ENCODE results near the gene SMIM8.
"Not testable (repeated sequence)": the region's sequence is repeated elsewhere in the genome, so short reads cannot be mapped to it uniquely, and the experiment has no call there.

Gene SMIM8

GRCh38 chr6:87322304-87323212 lies at the start of gene SMIM8:
SMIM8 (plus strand) TSS chr6:87322588; CDS start chr6:87337032, 14,444 bp downstream.
- peak; percentile 49 for DNase-seq

- DNase-seq: no peak
These were observed 47.6 kb upstream of the SMIM8 start for GRCh38 chr6:87274660-87275274.

- no peak for DNase-seq
These were observed 45.8 kb upstream of the SMIM8 start for GRCh38 chr6:87276624-87277023.

DNA sequence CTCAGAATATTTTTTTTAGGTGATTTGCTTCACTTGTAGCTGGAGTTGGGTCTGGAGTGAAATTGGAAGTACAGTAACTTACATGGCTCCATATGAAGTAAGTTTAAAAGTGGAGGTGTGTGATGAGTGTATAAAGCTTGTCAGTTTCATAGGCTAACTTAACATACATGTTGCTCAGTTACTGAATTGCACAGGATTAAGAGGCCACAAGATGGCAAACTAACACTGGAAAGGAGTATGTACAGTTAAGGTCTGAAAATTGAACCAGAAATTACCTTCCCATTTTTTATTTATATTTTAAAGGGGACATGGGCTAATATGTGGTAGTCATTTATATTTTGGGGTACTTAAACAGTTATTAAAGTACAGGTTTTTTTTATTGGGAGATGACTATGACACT lies 45.3 kb upstream of the SMIM8 start:
- DNase-seq: peak; percentile 26

DNA sequence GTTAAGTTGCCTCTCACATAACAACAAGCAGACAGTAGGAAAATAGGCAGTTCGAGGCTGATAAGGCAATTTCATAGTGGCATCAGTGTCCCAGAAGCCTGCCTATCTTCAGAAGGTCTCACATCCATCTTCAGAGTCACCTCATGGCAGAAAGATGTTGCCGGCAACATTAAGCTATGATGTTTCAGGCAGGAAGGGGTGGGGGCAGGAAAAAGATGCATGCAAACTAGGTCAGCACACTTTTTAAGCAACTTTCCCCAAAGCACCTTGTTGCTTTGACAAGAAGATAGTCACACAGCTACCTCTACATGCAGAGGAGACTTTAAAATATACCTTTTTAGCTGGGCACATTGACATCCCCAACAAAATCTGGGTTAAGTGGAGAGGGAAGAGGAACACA lies 43.2 kb upstream of the SMIM8 start:
- DNase-seq: no peak

- no peak for DNase-seq
These were observed 41.0 kb upstream of the SMIM8 start for GRCh38 chr6:87281426-87281825.

DNA sequence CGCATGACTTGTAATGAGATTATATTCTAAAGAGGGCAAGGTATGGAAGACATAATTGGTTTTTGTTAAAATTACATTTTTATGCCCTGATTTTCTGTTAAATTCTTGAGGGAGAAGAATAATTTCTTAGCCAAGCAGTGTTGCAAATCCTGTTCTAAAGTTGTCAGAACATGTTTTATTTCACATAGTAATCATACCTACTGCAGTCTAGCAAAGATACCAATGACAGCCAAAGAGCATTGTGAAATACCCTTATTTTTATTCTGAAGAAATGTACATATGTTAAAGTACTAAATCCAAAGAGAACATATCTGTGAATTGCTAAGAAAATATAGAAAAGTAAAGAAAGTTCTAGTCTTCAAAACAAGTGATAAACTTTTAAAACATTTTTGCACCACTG lies 39.6 kb upstream of the SMIM8 start:
- no peak for DNase-seq

- DNase-seq: no peak
These were observed 38.9 kb upstream of the SMIM8 start for GRCh38 chr6:87283461-87283860.

DNA sequence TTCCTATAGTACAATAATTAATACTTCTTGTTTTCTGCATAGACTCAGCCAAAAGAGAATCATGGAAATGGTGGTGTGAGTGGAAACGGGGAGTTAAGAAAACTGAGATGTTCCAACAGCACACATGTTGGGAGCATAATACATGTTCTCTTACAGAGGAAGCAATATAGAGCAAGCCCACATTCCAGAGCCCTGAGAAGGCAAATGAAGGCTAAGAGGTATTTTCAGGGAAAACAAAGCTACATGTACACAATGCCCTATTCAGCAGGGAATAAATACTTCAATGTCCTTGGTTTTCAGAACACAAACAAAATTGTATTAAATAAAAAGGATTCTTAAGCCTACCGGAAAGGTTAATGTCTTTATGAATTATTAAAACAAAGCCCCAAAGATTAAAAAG lies 35.1 kb upstream of the SMIM8 start:
- DNase-seq: no peak

- DNase-seq: no peak
These were observed 32.8 kb upstream of the SMIM8 start for GRCh38 chr6:87289571-87289970.

DNA sequence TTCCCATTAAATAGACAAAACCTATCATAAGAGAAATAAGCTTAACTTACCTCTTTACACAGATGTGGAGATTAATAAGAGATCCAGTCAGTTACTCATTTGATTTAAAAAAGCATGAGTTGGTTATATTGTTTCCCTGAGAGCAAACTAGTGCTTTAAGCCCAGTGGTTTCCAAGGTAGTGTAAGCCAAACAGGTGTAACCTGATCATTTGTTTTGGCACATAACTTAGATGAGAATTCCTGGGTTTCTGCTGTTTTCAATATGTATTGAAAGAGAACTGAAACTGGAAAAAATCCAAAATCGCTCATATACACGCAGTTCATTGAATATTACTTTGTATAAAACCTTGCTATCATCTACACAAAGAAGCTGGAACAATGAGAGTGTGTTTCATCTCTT lies 30.5 kb upstream of the SMIM8 start:
- DNase-seq: no peak

DNA sequence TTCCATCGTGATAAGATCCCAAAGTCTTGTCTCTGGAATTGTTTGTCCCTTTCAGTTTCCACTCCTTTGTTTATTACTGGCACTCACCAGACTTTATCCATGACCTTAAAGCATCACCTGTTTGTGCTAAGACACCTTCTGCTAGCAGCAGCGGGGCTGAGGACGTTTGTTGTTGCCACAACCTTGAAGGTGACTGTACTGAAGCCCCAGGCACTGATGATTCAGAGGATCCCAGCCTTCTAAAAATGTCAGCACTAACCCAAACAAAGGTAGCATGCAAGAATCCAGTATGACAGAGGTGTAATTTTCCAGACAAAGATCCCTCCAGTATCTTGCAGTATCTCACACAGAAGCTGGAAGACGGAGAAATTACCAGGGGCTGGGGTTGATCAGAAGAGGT lies 28.9 kb upstream of the SMIM8 start:
- DNase-seq: no peak

DNA sequence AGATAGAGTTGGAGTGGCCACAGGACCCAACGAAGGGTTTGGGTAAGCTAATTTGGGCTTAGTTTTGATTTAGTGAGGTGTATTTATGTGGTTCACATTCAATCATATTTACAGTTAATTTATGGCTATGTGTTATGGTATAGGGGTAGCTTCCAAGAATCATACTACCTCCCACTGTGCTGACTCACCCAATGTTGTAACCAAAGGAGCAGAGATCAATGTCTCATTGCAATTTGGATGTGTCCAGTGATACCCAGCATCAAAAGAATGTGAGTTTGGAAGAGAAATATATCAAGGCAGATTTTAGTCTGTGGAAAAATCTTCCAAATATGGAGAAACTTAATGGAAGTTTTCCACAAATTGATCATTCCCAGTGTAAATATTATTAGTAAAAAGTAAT lies 25.3 kb upstream of the SMIM8 start:
- DNase-seq: no peak

- not testable (repeated sequence) for DNase-seq
These were observed 21.1 kb upstream of the SMIM8 start for GRCh38 chr6:87301277-87301676.

- no peak for DNase-seq
These were observed 13.4 kb upstream of the SMIM8 start for GRCh38 chr6:87308970-87309369.

GRCh38 chr6:87312860-87313259 lies 9.5 kb upstream of the SMIM8 start:
- no peak for DNase-seq

DNA sequence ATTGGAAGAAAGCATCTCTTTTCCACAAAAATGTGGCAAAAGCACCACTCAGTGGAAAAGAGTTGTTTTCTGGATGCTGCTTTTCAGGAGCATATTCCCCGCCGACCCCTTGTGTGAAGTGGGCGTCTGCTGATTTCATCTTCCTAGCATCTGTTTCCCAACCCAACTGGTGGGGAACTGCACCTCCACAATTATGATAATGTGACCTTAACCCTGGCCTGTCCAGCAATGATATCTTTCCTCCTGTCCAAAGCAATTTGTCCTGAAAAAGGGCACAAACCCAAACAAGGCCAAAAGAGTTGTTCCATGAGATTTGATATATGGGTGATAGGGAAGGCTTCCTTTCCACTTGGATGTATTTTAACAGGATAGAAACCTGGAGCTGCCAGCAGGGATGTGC lies 7.3 kb upstream of the SMIM8 start:
- DNase-seq: no peak

- no peak for DNase-seq
These were observed 3.0 kb upstream of the SMIM8 start for GRCh38 chr6:87319271-87319987.

DNA sequence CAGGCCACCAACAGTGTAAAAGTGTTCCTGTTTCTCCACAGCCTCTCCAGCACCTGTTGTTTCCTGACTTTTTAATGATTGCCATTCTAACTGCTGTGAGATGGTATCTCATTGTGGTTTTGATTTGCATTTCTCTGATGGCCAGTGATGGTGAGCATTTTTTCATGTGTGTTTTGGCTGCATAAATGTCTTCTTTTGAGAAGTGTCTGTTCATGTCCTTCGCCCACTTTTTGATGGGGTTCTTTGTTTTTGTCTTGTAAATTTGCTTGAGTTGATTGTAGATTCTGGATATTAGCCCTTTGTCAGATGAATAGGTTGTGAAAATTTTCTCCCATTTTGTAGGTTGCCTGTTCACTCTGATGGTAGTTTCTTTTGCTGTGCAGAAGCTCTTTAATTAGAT lies 1.5 kb downstream of the SMIM8 start:
- DNase-seq: not testable (repeated sequence)

DNA sequence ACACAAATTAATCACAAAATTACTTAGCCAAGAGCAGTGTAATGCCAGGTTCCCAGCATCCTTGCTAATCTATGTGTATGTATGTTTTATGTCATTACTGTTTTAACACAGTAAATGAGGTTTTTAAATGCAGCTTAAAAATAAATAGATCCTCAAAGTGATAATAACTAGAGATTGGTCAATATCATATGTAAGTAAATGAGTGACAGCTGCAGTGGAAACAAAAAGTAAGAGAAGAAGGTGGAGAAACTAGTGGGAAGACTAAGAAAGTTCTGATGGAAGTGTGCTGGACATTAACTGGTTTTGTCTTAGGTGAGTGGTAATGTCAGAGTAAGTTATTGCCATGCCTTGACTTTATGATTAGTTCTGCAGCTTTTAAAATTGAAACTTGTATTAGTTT lies 8.6 kb downstream of the SMIM8 start:
- no peak for DNase-seq

DNA sequence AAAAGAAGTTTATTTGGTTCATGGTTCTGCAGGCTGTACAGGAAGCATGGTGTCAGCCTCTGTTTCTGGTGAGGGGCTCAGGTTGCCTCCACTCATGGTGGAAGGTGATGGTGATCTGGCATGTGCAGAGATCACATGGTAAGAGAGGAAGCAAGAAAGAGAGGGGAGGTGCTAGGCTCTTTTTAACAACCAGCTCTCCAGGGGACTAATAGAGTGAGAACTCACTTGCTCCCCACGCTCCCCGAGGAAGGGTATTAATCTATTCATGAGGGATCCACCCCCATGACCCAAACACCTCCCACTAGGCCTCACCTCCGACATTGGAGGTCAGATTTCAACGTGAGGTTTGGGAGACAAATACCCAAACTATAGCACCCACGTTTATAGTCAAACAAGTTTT lies 10.6 kb downstream of the SMIM8 start:
- DNase-seq: no peak

- DNase-seq: no peak
These were observed 11.3 kb downstream of the SMIM8 start for GRCh38 chr6:87333591-87334181.

DNA sequence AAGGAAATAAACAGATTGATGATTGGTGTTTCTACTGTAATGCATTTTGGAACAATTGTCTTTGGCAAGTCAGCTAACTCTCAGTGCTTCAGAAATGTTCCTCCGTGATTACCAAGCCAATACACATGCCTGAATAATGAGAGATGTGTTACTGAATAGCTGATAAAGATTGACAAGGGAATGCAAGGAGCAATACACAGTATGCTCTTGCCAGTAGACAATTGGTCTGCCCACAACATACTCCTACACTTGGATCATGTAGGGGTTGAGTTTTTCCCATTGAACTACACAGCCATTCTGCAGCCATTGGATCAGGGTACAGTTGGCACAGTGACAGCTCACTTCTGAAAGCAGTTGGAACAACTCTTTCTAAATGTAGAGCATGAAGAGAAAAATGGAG lies 12.3 kb downstream of the SMIM8 start:
- DNase-seq: no peak

Data from NCI-H748 treated with DMSO at 0.1 percent for 48 hours (cell line).